ENCODE results near the gene ARAP3.

Gene ARAP3

DNA sequence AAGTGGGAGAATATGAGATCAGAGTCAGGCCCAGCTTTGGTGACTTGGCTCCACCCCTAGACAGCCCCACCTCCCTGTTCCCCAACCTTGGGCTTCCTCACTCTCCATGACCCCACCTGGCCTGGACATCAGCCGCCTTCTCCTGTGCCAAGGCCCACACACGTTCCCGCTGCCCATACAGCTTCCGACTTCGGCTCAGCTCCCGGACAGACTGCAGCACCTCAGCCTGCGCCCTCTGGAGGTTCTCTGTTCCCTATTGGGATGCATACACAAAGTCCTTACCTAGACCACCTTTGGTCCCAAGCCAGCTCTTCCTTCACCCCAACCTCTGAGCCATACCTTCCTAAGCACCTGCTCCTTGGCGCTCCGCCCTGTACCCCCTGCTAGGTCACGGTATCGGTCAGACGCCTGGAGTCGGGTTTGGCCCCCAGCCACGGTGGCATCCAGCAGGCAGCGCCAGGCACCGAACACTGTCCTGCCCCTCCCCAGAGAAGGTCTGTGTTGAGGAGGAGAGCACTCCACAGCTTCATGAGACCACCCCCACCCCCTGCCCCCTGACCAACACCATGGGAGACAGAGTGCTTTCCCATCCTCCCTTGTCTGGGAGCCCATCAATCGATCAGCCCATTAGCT is 32.9 kb downstream of the ARAP3 start:
- in situ Hi-C loops (cut with MboI; ENCODE audit: low sequenced_read_pairs), result no loop called here

- in situ Hi-C loops (cut with MboI; ENCODE audit: low sequenced_read_pairs), result no loop called here
Measured at GRCh38 chr5:141647851-141648250, 34.2 kb downstream of the ARAP3 start.

- in situ Hi-C loops (cut with MboI; ENCODE audit: low sequenced_read_pairs), result no loop called here
Measured at GRCh38 chr5:141647242-141647641, 34.8 kb downstream of the ARAP3 start.

DNA sequence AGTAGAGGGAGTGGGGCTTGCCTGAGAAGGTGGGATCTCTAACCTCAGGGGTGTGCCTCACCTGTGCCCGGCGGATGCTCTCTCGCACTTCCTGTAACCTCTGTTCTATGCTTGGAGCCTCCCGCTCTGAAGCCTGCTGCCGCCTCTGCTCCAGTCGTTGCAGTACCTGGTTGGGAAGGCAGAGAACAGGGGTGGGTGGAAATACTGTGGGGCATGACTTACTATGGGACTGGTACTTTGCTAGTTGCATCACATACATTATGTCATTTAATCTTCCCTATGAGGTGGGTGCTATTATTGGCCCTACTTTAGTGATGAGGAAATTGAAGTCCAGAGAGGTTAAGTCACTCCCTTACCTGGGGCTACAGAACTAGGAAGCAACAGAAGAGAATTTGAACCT is 36.0 kb downstream of the ARAP3 start:
- in situ Hi-C loops (cut with MboI; ENCODE audit: low sequenced_read_pairs), result no loop called here

DNA sequence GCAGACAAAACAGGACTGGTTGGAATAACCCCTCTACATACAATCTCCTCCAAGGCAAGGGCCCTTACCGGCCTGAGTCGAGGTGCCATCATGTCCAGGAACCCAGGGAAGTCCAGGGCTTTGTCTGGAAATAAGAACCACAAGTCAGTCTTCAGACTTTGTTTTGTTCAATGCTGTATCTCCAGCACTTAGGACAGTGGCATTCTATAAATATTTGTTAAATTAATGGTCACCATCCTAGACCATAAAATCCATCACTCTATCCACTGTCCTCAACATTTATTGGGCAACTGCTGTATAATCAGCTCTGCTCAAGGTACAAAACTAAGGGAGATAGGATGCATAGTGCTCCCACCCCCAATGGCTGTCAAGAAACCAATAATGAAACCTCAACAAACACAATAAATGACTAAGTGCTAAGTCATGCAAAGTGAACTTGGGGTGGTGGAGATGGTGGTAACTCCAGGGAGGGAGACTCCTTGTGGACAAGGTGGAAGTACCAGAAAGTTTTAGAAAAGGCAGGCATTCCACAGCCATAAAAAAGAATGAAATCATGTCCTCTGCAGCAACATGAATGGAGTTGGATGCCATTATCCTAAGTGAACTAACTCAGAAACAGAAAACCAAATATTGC is 40.3 kb downstream of the ARAP3 start:
- in situ Hi-C loops (cut with MboI; ENCODE audit: low sequenced_read_pairs), result no loop called here

DNA sequence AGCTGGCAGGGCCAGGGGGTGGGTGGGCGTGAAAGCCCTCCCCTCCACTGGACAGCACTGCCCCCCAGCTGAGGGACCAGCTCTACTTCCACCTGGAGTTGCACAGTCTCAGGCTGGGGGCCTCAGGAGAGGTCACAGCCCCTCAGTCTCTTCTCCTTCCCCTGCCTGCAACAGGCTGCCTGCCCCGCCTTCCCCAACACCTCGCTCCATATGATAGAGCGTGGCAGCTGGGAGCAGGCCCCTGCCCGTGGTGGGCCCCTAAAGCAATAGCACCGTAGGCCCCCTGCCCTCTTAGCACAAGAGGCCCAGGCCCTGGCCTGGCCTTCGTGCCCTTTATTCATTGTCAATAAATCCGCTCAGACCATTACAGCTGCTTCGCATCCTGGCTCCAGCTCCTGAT is 41.3 kb downstream of the ARAP3 start:
- in situ Hi-C loops (cut with MboI; ENCODE audit: low sequenced_read_pairs), result no loop called here

- in situ Hi-C loops (cut with MboI; ENCODE audit: low sequenced_read_pairs), result no loop called here
Measured at GRCh38 chr5:141640051-141640415, 42.0 kb downstream of the ARAP3 start.

DNA sequence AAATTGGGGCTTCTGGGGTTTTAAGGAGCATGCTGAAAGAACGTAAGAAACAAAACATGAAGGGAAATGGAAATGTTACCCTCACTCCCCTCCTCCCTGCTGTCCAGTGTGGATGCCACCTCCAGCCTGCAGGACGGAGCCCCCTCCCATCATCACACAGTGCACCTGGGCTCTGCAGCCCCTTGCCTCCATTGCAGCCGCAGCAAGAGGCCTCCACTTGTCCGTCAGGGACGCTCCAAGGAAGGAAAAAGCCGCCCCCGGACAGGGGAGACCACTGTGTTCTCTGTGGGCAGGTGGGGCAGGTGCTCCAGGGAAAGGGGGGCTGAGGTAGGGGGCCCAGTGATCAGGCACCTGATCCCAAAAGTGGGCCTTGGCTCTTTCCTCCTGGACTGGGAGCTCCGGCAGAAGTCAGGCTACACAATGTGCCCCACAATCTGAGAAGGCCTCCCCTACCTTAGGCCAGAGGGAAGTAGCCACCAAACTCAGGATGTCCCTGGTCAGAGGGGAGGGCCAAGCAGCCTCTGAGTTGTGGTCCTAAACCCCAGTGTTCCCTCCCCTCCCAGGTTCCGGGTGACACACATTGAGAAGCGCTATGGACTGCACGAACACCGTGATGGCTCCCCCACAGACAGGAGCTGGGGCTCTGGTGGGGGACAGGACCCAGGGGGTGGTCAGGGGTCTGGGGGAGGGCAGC is 42.5 kb downstream of the ARAP3 start:
- in situ Hi-C loops (cut with MboI; ENCODE audit: low sequenced_read_pairs), result no loop called here

DNA sequence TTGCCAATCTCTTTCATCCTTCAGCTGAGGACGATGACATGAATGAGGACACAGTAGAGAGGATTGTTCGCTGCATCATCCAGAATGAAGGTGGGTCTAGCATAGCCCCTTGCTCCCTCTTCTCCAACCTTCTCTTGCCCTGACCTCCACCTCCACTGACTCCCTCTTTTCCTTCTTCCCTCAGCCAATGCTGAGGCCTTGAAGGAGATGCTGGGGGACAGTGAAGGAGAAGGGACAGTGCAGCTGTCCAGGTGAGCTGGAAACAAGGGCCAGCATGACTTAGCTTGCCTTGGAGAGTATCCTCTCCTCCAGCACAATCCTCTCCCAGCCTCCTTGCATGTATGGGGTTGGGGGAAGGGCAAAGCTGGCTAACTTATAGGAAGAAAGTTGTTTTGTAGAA is 43.3 kb downstream of the ARAP3 start:
- in situ Hi-C loops (cut with MboI; ENCODE audit: low sequenced_read_pairs), result no loop called here

DNA sequence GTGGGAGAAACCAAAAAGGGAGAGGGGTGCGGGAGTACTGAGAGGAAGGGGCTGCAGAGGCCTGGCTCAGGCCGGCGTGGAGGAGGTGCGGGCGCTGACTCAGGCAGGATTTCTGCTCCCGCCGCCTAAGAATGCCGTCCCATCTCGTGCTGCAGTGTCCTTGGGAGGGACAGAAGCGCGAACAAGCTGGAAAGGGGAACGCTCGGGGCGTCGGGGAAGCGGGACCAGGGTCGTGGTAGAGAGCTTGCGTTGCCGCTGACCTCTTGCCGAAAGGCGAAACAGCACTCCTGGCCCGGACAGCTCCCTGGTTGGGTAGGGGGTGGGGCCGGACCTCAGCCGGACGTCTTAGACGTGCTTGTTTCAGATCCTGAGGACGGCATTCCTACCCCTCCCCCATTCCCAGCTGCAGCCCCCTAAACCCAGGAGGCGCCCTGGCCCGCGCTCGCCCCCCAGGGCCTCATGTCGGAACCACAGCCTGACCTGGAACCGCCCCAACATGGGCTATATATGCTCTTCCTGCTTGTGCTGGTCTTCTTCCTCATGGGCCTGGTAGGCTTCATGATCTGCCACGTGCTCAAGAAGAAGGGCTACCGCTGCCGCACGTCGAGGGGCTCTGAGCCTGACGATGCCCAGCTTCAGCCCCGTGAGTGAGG is 44.1 kb downstream of the ARAP3 start:
- in situ Hi-C loops (cut with MboI; ENCODE audit: low sequenced_read_pairs), result no loop called here

DNA sequence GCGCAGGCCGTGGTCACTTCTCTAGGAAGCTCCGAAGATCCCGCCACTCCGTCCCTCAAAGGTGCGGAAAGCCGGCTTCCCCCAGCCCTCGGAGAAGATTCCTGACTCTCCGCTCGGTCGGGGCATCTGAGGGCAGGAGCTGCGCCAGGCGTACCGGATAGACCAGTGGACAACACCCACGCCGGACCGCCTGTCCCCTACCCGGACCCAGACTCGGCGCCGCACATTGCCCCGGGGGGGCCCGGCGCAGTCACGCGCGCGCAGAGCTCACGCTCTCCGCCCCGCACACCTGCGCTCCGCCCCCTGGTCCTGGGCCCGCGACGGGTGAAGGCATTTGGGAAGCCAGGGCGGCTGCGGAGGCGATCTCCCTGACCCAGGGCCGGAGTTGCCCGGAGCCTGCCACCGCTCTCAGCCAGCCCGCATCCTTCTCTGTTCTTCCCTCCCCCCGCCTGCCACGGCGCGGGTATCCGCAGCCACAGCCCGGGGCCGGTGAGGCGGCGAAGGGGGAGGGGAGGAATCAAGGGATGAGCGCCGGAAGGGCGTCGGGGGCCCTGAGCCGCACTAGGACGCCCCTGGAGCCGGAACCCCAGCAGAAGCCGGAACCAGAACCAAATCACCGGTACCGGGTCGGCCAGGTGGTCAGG is 44.8 kb downstream of the ARAP3 start:
- in situ Hi-C loops (cut with MboI; ENCODE audit: low sequenced_read_pairs), result no loop called here

DNA sequence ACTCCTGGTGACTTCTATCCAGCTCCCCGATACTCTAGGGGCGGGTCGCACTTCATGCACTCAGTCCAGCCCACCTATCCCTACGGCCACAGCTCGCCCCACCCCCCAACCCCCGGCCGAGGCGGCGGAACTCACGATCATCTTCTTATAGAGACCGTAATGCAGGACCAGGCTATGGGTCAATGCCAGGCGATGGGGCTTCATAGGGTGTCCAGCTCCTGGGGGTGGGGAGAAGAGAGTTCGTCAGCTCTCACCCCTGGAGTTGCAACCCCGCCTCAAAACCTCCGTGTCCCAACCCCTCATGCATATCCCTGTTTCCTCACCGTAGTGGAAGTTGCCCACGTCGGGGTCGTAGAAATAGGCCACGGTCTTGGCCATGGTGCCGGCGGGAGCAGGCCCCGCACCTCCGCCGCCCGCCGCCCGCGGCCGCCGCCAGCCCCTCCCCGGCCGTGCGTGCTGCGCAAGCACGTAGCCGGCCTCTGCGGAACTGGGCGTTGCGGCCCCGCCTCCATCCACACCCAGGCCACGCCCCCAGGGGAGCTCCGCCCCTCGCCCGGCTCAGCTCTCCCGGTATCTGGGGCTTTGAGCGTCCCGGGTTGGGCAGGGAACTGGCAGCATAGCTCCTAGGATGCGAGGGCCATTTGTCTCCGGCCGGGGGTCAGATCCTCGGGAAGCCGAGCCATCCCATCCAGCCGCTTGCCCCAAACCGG is 45.5 kb downstream of the ARAP3 start, which contains the start of the genes HDAC3 and RELL2:
HDAC3 (minus strand) TSS at position 437 of the 710 bp plus-strand sequence; CDS start at position 378, 59 bp downstream.
RELL2 (plus strand) TSS at position 585 of the 710 bp plus-strand sequence. CDS start 1,229 bp downstream, outside the sequence.
- in situ Hi-C loops (cut with MboI; ENCODE audit: low sequenced_read_pairs), result no loop called here

DNA sequence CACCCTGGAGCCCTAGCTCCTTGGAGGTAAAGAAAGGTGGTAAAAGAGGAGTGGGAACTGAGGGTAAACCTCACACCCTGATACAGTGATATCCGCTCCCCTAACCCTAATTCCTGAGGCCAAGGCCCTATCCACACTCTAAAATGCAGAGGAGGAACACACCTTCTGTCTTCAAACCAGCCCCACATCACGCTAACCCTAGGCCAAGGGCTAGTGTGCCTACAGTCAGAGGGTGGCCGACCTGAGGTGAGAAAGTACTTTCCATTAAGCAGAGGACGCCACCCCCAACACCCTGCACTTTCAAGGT is 46.0 kb downstream of the ARAP3 start:
- in situ Hi-C loops (cut with MboI; ENCODE audit: low sequenced_read_pairs), result no loop called here

- in situ Hi-C loops (cut with MboI; ENCODE audit: low sequenced_read_pairs), result no loop called here
Measured at GRCh38 chr5:141635646-141636045, 46.4 kb downstream of the ARAP3 start.

DNA sequence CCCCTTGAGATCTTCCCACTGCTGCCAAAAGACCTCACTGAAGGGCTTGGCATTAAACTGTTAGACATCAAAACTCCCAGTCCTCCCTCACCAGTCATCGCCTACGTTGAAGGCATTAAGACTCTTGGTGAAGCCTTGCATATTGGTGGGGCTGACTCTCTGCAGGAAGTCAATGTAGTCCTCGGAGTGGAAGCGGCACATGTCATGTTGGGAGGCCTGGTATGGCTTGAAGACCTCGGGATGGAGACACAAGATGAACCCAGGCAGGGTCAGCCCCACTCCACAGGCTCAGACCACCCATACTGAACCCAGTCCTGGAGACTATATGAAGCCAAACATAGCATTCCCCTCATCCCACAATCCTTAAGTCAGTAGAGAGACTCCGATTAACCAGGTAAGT is 47.3 kb downstream of the ARAP3 start:
- in situ Hi-C loops (cut with MboI; ENCODE audit: low sequenced_read_pairs), result no loop called here

DNA sequence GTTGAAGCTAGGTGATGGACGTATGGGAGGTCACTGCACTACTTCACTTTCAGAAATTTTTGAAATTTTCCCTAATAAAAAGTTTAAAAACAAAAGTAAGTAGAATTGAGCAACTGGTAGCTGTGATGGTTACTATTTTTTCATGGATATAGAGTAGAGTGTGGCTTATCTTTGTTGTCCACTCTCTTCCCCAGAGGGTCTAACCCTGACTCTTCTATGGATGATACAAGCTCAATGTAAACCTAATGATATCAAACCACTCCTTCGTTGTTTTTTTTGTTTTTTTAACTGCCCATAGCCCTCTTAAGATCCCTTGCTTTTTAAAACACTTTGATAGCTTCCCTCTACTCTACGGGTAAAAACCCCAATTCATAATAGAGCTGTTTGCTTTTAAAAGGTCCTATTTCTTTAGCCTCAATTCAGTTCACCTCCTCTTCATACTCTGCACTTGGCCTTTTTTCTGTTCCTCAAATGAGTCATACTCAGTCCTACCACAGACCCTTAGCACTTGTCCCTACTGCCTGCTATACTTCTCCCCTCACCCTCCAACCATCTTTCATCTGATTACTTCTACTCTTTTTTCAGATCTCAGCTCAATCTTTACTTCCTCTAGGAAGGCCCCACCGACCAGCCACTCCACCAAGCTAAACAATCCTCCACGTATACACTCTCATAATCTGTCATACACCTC is 48.0 kb downstream of the ARAP3 start:
- in situ Hi-C loops (cut with MboI; ENCODE audit: low sequenced_read_pairs), result no loop called here

- in situ Hi-C loops (cut with MboI; ENCODE audit: low sequenced_read_pairs), result no loop called here
Measured at GRCh38 chr5:141632650-141633049, 49.4 kb downstream of the ARAP3 start.

- in situ Hi-C loops (cut with MboI; ENCODE audit: low sequenced_read_pairs), result no loop called here
Measured at GRCh38 chr5:141630570-141631140, 51.4 kb downstream of the ARAP3 start.

GRCh38 chr5:141628175-141628788 is 53.7 kb downstream of the ARAP3 start:
- in situ Hi-C loops (cut with MboI; ENCODE audit: low sequenced_read_pairs), result no loop called here

Data from HL-60/S4 treated with retinoic acid at 250 ng/mL for 4 days and 3 days (cell line).